GM12878 (cell line): ENCODE results near the gene GPN1. TPM values are rescaled to one million over a fixed set of nuclear protein-coding genes. Genes with fewer than 3 reads are reported as not detected.

Source experiments
- ATF7 ChIP-seq: fragments of 450-650 bp; IDR thresholded peaks from 2 replicates; pipeline ENCODE4 v1.6.1; 2016; ENCODE audit warnings: low read depth, mild to moderate bottlenecking
- CBFB ChIP-seq: IDR thresholded peaks from 2 replicates; pipeline ENCODE4 v1.6.1; 2016; ENCODE audit warnings: antibody characterized with exemption, low read depth
- CBX5 ChIP-seq: sonication (generic); IDR thresholded peaks from 2 replicates; pipeline ENCODE4 v1.6.1; 2016; ENCODE audit warnings: low read depth, moderate library complexity, mild to moderate bottlenecking, inconsistent platforms
- ESRRA ChIP-seq: IDR thresholded peaks from 2 replicates; pipeline ENCODE4 v1.6.1; 2012; ENCODE audit warnings: mild to moderate bottlenecking, low read length, improper control_type of control experiment
- FOXM1 ChIP-seq: IDR thresholded peaks from 2 replicates; pipeline ENCODE4 v1.6.1; 2012; ENCODE audit warnings: low read depth, mild to moderate bottlenecking, inconsistent platforms, low read length, moderate library complexity
- RUNX3 ChIP-seq: IDR thresholded peaks from 2 replicates; pipeline ENCODE4 v1.6.1; 2012; ENCODE audit warnings: low read length, inconsistent platforms
- SIN3A ChIP-seq: IDR thresholded peaks from 2 replicates; pipeline ENCODE4 v1.6.1; 2012; ENCODE audit warnings: low read depth, low read length, improper control_type of control experiment
- SUZ12 ChIP-seq: fragments of 200-600 bp; sonication (generic); IDR thresholded peaks from one replicate; pipeline ENCODE4 v1.6.1; 2018; ENCODE audit warnings: antibody characterized with exemption, mild to moderate bottlenecking; ENCODE audit not compliant: unreplicated experiment
- TARDBP ChIP-seq: IDR thresholded peaks from 2 replicates; pipeline ENCODE4 v1.6.1; 2016; ENCODE audit warnings: borderline replicate concordance
- polyA plus RNA-seq, 11 experiments: library from polyadenylated mRNA; depleted of rRNA in 4 of 11; unstranded in 6 of 11; stranded (reverse) in 5 of 11; fragments of >200 nt; fragmentation: Nextera tagmentation in 4 of 11; fragmentation: Illumina TruSeq in 1 of 11; extraction: Ambion mirVana in 4 of 11; extraction: Trizol in 1 of 11; gene quantifications; 1 replicate in 1 of 11; 2 replicates in 10 of 11; pipeline versions ENCODE4 v1.2.1 to v1.2.3, GENCODE V29; 2011 to 2016; ENCODE audit warnings: inconsistent platforms in 2 of 11, missing spikeins in 2 of 11, low read depth in 1 of 11
- total RNA-seq, 4 experiments: library from RNA; depleted of rRNA in 3 of 4; stranded (reverse); fragments of >200 nt in 3 of 4; fragmentation: Illumina TruSeq in 1 of 4; extraction: Trizol in 1 of 4; gene quantifications; 2 replicates each; pipeline versions ENCODE4 v1.2.1 to v1.2.3, GENCODE V29; 2013 to 2021
- TF ChIP-seq, protein P1 (sequence below): fragments of 450-650 bp; IDR thresholded peaks from 2 replicates; pipeline ENCODE4 v1.6.1; 2017; ENCODE audit warnings: antibody characterized with exemption, mild to moderate bottlenecking, moderate library complexity
- TF ChIP-seq, protein P2 (sequence below): fragments of 450-650 bp; IDR thresholded peaks from 2 replicates; pipeline ENCODE4 v1.6.1; 2016; ENCODE audit warnings: mild to moderate bottlenecking, moderate library complexity, borderline replicate concordance
- TF ChIP-seq, protein P3 (sequence below): fragments of 150-350 bp; IDR thresholded peaks from 2 replicates; pipeline ENCODE4 v1.6.1; 2016; ENCODE audit warnings: low read depth, low read length
- TF ChIP-seq, protein P4 (sequence below): fragments of 450-650 bp; formaldehyde crosslinking; IDR thresholded peaks from 2 replicates; pipeline ENCODE4 v1.4.0; 2022; ENCODE audit warnings: mild to moderate bottlenecking, moderate library complexity

The GPN1 gene
- total and polyA plus RNA-seq, 10 of the 15 experiments (the other 5 are each of a cell fraction or from before 2014, with no cell fraction given) = 32.1 to 108 (median 60.4) TPM

DNA sequence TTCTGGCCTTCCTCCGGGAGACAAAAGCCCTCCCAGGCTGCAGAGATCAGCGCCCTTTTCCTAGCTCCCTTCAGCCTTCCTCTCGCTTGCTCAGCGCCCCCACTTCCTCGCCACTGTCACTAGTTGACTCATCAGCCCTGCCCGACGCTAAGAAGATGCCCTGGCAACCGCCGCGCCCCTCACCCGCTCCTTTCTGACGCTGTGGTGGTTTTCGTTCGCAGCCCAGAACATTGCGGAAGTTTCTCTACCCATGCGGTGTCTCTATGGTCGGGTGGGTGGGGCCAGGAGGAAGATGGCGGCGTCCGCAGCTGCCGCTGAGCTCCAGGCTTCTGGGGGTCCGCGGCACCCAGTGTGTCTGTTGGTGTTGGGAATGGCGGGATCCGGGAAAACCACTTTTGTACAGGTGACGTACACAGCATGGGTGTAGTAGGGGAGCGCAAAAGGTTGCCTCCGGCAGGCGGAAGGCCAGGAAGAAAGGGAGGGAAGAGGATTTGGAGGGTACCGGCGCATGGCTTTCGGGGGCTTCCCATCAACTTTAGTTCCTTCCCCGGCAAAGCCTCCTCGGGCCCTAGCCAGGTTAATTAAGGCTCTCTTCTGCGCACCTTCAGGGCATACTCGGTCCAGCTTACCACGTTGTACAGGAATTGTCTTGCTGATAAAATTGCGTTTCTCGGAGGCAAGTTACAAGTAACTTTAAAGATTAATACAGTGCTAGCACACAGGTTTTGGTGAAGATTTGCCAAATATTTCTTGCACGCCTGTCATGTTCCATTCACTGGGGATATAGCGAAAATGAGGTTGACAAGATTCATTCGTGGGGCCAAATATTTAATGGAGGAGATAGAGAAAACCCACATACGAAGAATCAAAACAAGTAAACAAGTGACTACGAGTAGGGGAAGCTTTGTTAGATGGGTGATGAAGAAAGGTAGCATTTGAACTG, at the start of gene GPN1, which contains the start of gene CCDC121 (continued):
- TF ChIP-seq, protein P1, sequence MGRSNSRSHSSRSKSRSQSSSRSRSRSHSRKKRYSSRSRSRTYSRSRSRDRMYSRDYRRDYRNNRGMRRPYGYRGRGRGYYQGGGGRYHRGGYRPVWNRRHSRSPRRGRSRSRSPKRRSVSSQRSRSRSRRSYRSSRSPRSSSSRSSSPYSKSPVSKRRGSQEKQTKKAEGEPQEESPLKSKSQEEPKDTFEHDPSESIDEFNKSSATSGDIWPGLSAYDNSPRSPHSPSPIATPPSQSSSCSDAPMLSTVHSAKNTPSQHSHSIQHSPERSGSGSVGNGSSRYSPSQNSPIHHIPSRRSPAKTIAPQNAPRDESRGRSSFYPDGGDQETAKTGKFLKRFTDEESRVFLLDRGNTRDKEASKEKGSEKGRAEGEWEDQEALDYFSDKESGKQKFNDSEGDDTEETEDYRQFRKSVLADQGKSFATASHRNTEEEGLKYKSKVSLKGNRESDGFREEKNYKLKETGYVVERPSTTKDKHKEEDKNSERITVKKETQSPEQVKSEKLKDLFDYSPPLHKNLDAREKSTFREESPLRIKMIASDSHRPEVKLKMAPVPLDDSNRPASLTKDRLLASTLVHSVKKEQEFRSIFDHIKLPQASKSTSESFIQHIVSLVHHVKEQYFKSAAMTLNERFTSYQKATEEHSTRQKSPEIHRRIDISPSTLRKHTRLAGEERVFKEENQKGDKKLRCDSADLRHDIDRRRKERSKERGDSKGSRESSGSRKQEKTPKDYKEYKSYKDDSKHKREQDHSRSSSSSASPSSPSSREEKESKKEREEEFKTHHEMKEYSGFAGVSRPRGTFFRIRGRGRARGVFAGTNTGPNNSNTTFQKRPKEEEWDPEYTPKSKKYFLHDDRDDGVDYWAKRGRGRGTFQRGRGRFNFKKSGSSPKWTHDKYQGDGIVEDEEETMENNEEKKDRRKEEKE = no peak
- no peak for TF ChIP-seq ESRRA
- TF ChIP-seq, protein P2, sequence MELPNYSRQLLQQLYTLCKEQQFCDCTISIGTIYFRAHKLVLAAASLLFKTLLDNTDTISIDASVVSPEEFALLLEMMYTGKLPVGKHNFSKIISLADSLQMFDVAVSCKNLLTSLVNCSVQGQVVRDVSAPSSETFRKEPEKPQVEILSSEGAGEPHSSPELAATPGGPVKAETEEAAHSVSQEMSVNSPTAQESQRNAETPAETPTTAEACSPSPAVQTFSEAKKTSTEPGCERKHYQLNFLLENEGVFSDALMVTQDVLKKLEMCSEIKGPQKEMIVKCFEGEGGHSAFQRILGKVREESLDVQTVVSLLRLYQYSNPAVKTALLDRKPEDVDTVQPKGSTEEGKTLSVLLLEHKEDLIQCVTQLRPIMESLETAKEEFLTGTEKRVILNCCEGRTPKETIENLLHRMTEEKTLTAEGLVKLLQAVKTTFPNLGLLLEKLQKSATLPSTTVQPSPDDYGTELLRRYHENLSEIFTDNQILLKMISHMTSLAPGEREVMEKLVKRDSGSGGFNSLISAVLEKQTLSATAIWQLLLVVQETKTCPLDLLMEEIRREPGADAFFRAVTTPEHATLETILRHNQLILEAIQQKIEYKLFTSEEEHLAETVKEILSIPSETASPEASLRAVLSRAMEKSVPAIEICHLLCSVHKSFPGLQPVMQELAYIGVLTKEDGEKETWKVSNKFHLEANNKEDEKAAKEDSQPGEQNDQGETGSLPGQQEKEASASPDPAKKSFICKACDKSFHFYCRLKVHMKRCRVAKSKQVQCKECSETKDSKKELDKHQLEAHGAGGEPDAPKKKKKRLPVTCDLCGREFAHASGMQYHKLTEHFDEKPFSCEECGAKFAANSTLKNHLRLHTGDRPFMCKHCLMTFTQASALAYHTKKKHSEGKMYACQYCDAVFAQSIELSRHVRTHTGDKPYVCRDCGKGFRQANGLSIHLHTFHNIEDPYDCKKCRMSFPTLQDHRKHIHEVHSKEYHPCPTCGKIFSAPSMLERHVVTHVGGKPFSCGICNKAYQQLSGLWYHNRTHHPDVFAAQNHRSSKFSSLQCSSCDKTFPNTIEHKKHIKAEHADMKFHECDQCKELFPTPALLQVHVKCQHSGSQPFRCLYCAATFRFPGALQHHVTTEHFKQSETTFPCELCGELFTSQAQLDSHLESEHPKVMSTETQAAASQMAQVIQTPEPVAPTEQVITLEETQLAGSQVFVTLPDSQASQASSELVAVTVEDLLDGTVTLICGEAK = peak; percentile 86
- peak; percentile 75 for TF ChIP-seq ATF7
- no peak for TF ChIP-seq CBX5
- TF ChIP-seq TARDBP = no peak
- TF ChIP-seq SUZ12 = no peak
- peak; percentile 92 for TF ChIP-seq RUNX3
- TF ChIP-seq, protein P3, sequence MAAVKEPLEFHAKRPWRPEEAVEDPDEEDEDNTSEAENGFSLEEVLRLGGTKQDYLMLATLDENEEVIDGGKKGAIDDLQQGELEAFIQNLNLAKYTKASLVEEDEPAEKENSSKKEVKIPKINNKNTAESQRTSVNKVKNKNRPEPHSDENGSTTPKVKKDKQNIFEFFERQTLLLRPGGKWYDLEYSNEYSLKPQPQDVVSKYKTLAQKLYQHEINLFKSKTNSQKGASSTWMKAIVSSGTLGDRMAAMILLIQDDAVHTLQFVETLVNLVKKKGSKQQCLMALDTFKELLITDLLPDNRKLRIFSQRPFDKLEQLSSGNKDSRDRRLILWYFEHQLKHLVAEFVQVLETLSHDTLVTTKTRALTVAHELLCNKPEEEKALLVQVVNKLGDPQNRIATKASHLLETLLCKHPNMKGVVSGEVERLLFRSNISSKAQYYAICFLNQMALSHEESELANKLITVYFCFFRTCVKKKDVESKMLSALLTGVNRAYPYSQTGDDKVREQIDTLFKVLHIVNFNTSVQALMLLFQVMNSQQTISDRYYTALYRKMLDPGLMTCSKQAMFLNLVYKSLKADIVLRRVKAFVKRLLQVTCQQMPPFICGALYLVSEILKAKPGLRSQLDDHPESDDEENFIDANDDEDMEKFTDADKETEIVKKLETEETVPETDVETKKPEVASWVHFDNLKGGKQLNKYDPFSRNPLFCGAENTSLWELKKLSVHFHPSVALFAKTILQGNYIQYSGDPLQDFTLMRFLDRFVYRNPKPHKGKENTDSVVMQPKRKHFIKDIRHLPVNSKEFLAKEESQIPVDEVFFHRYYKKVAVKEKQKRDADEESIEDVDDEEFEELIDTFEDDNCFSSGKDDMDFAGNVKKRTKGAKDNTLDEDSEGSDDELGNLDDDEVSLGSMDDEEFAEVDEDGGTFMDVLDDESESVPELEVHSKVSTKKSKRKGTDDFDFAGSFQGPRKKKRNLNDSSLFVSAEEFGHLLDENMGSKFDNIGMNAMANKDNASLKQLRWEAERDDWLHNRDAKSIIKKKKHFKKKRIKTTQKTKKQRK = no peak
- TF ChIP-seq FOXM1 = no peak
- TF ChIP-seq, protein P4, sequence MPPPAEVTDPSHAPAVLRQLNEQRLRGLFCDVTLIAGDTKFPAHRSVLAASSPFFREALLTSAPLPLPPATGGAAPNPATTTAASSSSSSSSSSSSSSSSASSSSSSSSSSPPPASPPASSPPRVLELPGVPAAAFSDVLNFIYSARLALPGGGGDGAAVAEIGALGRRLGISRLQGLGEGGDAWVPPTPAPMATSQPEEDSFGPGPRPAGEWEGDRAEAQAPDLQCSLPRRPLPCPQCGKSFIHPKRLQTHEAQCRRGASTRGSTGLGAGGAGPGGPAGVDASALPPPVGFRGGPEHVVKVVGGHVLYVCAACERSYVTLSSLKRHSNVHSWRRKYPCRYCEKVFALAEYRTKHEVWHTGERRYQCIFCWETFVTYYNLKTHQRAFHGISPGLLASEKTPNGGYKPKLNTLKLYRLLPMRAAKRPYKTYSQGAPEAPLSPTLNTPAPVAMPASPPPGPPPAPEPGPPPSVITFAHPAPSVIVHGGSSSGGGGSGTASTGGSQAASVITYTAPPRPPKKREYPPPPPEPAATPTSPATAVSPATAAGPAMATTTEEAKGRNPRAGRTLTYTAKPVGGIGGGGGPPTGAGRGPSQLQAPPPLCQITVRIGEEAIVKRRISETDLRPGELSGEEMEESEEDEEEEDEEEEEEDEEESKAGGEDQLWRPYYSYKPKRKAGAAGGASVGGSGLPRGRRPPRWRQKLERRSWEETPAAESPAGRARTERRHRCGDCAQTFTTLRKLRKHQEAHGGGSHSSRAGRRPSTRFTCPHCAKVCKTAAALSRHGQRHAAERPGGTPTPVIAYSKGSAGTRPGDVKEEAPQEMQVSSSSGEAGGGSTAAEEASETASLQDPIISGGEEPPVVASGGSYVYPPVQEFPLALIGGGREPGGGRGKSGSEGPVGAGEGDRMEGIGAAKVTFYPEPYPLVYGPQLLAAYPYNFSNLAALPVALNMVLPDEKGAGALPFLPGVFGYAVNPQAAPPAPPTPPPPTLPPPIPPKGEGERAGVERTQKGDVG (CRISPR knock-in tag) = no peak
- peak; percentile 81; the same call in 1 of the 2 replicates for TF ChIP-seq CBFB
- peak; percentile 97 for TF ChIP-seq SIN3A
